Fibroblast of lung (primary cell): ENCODE data around the gene RUNX1.

ENCODE experiments used
- EZH2 ChIP-seq: IDR thresholded peaks from 2 replicates; pipeline ENCODE4 v1.5.1; 2012; ENCODE audit warnings: low read length, control low read depth, mild to moderate bottlenecking; ENCODE audit errors: missing control alignments
- TF ChIP-seq, protein P1 (sequence below), 2 donors: IDR thresholded peaks in 1 of 2; conservative IDR thresholded peaks in 1 of 2; 1 replicate in 1 of 2; 2 replicates in 1 of 2; pipeline ENCODE4 v1.5.1; 2011 to 2012; ENCODE audit warnings: low read length in 2 of 2, control low read depth in 1 of 2, inconsistent platforms in 1 of 2, low read depth in 1 of 2, mild to moderate bottlenecking in 1 of 2

DNA sequence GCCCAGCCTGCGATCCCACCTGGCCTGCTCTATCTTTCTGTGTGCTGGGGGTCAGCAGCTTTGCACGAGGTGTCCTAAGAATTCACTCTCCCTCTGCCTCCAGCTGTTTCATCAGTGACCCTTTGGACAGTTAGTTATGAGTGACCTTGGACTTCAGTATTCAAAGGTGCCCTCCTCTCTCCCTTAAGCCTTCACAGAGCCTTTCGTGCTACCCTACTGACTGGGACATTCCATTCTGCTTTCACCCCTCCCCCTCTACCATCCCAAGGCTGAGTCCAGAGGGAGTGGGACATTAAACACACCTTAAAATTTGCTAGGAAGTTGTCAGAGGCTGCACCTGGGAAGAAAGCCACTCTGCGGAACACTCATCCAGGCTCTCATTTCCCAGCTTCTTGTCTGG is 208.4 kb downstream of the RUNX1 start:
- TF ChIP-seq, protein P1, sequence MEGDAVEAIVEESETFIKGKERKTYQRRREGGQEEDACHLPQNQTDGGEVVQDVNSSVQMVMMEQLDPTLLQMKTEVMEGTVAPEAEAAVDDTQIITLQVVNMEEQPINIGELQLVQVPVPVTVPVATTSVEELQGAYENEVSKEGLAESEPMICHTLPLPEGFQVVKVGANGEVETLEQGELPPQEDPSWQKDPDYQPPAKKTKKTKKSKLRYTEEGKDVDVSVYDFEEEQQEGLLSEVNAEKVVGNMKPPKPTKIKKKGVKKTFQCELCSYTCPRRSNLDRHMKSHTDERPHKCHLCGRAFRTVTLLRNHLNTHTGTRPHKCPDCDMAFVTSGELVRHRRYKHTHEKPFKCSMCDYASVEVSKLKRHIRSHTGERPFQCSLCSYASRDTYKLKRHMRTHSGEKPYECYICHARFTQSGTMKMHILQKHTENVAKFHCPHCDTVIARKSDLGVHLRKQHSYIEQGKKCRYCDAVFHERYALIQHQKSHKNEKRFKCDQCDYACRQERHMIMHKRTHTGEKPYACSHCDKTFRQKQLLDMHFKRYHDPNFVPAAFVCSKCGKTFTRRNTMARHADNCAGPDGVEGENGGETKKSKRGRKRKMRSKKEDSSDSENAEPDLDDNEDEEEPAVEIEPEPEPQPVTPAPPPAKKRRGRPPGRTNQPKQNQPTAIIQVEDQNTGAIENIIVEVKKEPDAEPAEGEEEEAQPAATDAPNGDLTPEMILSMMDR (conservative IDR thresholded peaks at IDR 0.05 in 1 of 2, IDR thresholded peaks at IDR 0.05 in 1 of 2; ENCODE audit: low read depth in 1 of 2, low read length in 2 of 2) = no peak
- no peak for TF ChIP-seq EZH2
